ENCODE measurements around the gene GUCY2D. TPM values are rescaled to one million over a fixed set of nuclear protein-coding genes. Genes with fewer than 3 reads are reported as not detected.

The GUCY2D gene
- total RNA-seq, 1 donor, result not detected

GRCh38 chr17:8016632-8017424 is 14.4 kb downstream of the GUCY2D start:
- no peak overlapping the region for H3K4me3 ChIP-seq (ENCODE audit: low read depth, low read length)
- TF ChIP-seq CTCF (IDR thresholded peaks at IDR 0.05; ENCODE audit: insufficient read depth, low read length), result peak; percentile 64
- peak; percentile 39 for DNase-seq (ENCODE audit: low read depth)

GRCh38 chr17:8018436-8018835 is 16.0 kb downstream of the GUCY2D start:
- H3K4me3 ChIP-seq (ENCODE audit: low read depth, low read length), result no peak overlapping the region
- TF ChIP-seq CTCF (IDR thresholded peaks at IDR 0.05; ENCODE audit: insufficient read depth, low read length), result no peak
- DNase-seq (ENCODE audit: low read depth), result no peak

- no peak for TF ChIP-seq CTCF (IDR thresholded peaks at IDR 0.05; ENCODE audit: insufficient read depth, low read length)
- no peak overlapping the region for H3K4me3 ChIP-seq (ENCODE audit: low read depth, low read length)
- DNase-seq (ENCODE audit: low read depth), result no peak
Observed at GRCh38 chr17:8019166-8019565, 16.8 kb downstream of the GUCY2D start.

GRCh38 chr17:8019665-8020650 is 17.5 kb downstream of the GUCY2D start:
- H3K4me3 ChIP-seq (ENCODE audit: low read depth, low read length), result no peak overlapping the region
- DNase-seq (ENCODE audit: low read depth), result peak; percentile 45
- no peak for TF ChIP-seq CTCF (IDR thresholded peaks at IDR 0.05; ENCODE audit: insufficient read depth, low read length)

GRCh38 chr17:8020776-8021564 is 18.6 kb downstream of the GUCY2D start:
- DNase-seq (ENCODE audit: low read depth), result no peak
- no peak overlapping the region for H3K4me3 ChIP-seq (ENCODE audit: low read depth, low read length)
- no peak for TF ChIP-seq CTCF (IDR thresholded peaks at IDR 0.05; ENCODE audit: insufficient read depth, low read length)
